ENCODE results near the gene CCM2.

CCM2 gene

GRCh38 chr7:45080958-45081669 is 81.1 kb downstream of the CCM2 start:
- no peak for DNase-seq (ENCODE audit: low read depth, low spot score)

- no peak for DNase-seq (ENCODE audit: low read depth, low spot score)
These were observed 81.6 kb downstream of the CCM2 start for GRCh38 chr7:45081670-45081974.

- DNase-seq (ENCODE audit: low read depth, low spot score): no peak
These were observed 82.2 kb downstream of the CCM2 start for GRCh38 chr7:45082031-45082830.

- no peak for DNase-seq (ENCODE audit: low read depth, low spot score)
These were observed 82.9 kb downstream of the CCM2 start for GRCh38 chr7:45082831-45083331.

- no peak for DNase-seq (ENCODE audit: low read depth, low spot score)
These were observed 84.3 kb downstream of the CCM2 start for GRCh38 chr7:45084336-45084735.

GRCh38 chr7:45084901-45085618 is 85.1 kb downstream of the CCM2 start:
- no peak for DNase-seq (ENCODE audit: low read depth, low spot score)

GRCh38 chr7:45085619-45086200 is 85.7 kb downstream of the CCM2 start:
- no peak for DNase-seq (ENCODE audit: low read depth, low spot score)

- DNase-seq (ENCODE audit: low read depth, low spot score): no peak
These were observed 86.5 kb downstream of the CCM2 start for GRCh38 chr7:45086331-45087065.

GRCh38 chr7:45087301-45088145 is 87.5 kb downstream of the CCM2 start:
- no peak for DNase-seq (ENCODE audit: low read depth, low spot score)

GRCh38 chr7:45088146-45088701 is 88.2 kb downstream of the CCM2 start:
- no peak for DNase-seq (ENCODE audit: low read depth, low spot score)

- DNase-seq (ENCODE audit: low read depth, low spot score): no peak
These were observed 88.9 kb downstream of the CCM2 start, which contains the start of gene NACAD for GRCh38 chr7:45088821-45089340. NACAD (minus strand) TSS chr7:45088969; CDS start chr7:45088894, 75 bp downstream.

- no peak for DNase-seq (ENCODE audit: low read depth, low spot score)
These were observed 89.4 kb downstream of the CCM2 start for GRCh38 chr7:45089341-45089891.

- DNase-seq (ENCODE audit: low read depth, low spot score): no peak
These were observed 92.3 kb downstream of the CCM2 start for GRCh38 chr7:45092100-45092930.

- DNase-seq (ENCODE audit: low read depth, low spot score): no peak
These were observed 92.9 kb downstream of the CCM2 start for GRCh38 chr7:45092931-45093235.

GRCh38 chr7:45098983-45099839 is 99.2 kb downstream of the CCM2 start:
- no peak for DNase-seq (ENCODE audit: low read depth, low spot score)

GRCh38 chr7:45099891-45100760 is 100.1 kb downstream of the CCM2 start:
- no peak for DNase-seq (ENCODE audit: low read depth, low spot score)
